Measurements from ENCODE around the gene GALNS.
"Not testable (repeated sequence)": the region's sequence is repeated elsewhere in the genome, so short reads cannot be mapped to it uniquely, and the experiment has no call there.

The GALNS gene

DNA sequence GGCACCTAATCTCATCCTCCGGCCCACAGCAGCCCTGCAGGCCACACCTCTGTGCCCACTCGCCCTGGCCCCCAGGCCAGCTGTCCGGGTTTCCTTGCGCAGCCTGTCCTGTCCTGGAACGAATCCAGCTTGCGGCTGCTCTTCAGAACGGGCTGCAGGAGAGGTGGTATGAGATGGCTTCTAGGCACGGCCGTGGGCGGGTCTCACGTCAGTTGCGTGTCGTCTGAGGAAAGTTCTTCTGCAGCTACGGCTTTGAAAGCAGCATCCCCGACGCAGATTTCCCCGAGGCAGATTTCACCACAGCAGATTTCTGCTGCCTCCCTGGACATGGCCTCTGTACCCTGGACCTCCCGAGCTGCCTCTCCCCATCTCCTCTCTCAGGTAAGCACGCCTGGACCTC, 18.2 kb downstream of the GALNS start:
- DNase-seq (ENCODE audit: low read depth in 2 of 2): no peak

DNA sequence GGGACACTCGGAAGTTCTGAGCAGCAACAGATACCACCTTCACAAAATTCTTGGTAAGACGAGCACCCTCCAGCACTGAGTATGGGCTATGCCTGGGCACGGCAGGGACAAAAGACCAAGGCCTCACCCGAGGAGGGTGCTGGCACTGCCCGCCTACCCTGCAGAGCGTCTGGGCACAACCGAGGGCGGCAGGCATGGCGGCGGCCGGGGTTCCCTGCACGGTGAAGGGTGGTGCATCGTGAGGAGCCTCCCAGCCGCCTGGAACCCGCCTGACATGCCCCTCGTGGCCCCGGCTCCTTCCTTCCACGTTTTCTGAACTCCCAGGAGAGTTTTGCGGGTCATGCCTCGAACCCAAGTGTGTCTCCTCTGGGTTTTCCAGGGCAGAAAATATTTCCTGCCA, 18.9 kb downstream of the GALNS start:
- DNase-seq (ENCODE audit: low read depth in 2 of 2): no peak

DNA sequence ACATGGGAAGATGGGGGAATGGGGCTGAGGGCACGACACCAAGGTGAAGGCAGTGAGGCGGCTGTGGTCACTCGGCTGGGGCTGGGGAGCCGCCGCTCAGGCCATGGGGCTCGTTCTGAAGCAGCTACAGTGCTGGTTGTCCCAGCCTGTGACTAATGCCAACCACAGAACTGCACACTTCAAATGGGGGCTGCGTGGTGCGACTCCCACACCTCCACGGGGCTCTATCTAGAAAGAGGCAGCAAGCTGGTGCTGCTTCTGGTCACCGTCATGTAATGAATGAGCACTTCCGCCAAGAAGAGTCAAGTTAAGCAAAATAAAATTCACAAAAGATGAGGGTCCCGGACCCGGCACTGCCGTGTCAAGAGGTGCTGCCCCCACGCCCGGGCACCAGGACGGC, 20.0 kb downstream of the GALNS start:
- DNase-seq (ENCODE audit: low read depth in 2 of 2): no peak

DNA sequence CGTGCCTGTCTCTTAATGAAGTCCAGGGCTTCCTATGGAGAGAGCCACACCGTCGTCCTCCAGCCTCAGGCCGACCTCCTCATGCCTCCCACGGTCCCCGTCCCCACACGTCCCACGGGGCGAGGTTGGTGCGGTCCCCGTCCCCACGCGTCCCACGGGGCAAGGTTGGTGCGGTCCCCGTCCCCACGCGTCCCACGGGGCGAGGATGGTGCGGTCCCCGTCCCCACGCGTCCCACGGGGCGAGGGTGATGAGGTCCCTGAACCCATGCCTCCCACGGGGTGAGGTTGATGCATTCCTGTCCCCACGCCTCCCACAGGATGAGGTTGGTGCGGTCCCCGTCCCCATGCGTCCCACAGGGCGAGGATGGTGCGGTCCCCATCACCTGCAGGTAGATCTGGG, 20.9 kb downstream of the GALNS start:
- DNase-seq (ENCODE audit: low read depth in 2 of 2): no peak

DNA sequence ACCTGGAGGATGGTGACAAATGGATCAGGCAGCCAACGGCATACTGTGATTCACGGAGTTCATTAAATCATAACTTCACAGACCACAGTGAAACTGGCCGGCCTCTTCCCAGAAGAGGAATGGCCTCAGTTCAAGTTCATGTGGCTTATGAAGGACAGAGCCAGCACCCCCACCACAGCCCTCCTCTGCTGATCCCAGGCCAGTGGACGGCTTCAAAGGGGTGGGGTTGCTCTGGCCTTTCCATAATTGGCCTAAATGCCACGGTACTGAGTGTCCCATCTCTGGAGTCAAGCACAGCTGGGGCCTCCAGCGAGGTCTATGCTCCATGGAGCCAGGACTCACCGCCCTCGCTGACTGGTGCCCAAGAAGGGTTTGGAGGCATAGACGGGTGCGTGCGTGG, 21.4 kb downstream of the GALNS start:
- no peak for DNase-seq (ENCODE audit: low read depth in 2 of 2)

DNA sequence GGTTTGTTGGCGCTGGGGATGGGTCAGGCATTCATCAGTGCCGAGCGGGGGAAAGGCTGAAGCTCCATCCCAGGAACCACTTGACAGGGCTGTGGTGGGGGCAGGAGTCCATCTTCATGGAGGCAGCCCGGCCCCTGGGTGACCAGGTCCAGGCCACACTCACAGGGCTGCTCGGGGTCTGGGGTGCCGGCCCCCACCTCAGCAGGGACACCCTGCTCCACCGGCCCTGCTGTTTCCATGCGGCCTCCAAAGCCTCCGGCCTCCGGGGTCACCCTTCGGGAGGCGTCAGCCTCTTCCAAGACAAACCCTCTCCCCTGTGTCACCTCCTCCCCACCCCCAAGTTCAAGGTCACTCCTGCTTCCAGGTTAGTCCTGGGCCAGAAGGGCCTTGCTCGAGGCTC, 22.1 kb downstream of the GALNS start:
- DNase-seq (ENCODE audit: low read depth in 2 of 2): no peak

DNA sequence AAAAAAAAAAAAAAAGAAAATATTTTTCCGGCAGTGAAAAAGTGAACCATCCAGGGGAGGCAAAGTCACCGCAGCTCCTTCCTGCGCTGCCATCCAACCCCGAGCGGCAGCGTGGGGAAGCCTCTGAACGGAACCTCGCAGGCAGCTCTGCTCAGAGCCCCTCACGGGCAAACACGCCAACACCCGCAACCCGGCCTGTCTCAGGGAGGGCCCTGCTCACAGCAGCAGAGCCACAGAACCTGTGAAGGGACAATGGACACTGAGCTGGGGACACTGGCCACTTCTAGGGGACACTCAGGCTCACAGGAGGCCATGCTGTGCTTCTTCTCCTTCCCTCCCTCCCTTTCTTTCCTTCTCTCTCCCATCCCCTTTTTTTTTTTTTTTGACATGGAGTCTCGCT, 23.7 kb downstream of the GALNS start:
- DNase-seq (ENCODE audit: low read depth in 2 of 2): no peak

DNA sequence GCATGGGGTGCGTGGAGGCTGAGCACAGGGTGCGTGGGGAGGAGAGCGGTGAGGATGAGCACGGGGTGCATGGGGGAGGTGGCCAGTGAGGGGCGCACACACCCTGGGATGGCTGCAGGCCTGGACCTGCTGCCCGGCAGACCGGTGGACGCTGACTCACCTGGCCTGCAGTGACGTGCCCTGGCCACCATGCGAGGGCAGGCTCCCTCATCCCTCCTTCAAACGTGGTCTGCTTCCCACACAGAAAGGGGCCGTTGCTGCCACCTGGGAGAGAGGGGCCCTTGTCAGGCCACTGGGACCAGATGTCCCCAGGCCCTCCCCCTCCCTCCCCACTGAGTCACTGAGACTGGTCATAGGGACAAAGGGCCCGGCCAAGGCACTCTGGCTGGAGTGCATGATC, 24.9 kb downstream of the GALNS start:
- no peak for DNase-seq (ENCODE audit: low read depth in 2 of 2)

DNA sequence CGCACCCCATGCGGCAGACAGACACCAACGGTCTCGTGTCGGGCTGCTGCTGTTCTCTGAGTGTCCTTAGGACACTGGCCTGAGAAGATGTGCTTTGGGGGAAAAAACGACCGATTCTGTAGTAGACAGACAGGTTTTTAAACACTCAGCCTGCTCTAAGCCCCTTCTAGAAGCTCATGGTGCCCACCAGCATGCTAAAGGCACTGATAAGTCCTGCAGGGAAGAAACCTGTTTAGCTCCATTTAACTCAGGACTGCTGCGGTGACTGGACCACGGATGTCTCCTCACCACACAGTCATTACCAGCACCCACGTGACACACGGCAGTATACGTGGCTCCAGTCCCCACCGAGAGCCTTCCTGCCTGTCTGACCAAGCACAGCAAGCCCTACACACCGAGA, 26.0 kb downstream of the GALNS start:
- no peak for DNase-seq (ENCODE audit: low read depth in 2 of 2)

DNA sequence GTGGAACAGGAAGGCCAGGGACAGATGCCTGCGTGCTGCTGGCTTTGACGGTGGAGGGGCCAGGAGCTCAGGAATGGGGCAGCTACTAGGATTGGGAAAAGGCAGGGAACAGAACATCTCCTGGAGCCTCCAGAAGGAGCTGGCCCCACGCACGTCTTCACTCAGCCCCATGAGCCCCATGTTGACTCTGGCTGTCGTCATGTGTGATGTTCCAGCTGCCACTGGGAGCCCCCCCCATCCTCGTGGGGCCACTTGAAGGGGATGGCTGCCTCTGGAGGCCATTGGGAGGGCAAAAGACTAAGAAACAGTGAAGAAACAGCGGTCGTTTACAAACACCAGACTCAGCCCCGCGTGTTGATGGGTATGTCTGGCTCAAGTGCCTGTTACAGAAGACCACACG, 26.5 kb downstream of the GALNS start:
- no peak for DNase-seq (ENCODE audit: low read depth in 2 of 2)

DNA sequence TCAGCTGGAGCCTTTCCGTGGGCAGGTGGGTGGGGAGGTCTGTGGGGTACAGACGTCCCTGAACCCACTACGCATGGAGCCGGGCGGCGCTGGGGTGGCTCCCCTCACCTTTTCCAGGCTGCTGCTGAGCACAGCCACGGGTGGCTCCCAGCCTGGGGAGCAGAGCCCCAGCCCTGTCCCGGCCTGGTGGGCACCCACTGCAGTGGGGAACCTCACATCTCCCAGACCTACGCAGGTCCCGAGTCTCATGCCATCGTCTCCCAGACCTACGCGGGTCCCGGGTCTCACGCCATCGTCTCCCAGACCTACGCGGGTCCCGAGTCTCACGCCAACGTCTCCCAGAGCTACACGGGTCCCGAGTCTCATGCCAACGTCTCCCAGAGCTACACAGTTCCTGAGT, 28.0 kb downstream of the GALNS start:
- DNase-seq (ENCODE audit: low read depth in 2 of 2): no peak

DNA sequence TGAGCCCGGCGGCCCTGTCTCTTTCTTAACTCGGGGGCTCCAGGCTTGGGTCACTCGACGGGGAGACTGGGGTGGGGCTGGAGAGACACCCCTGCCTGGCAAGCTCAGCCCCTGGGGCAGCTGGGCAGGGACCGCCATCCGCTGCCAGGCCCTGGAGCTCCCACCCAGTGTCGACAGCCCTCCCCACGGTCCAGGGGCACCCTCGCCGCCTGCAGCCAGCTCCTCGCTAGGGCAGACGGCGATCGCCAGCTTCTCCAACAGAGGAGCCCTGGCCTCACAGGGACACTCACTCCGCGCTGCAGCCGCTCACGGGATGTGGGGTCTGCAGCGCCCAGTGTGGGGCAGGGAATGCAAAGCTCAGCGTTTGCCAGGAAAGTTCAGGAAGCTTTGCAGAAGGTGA, 29.0 kb downstream of the GALNS start:
- DNase-seq (ENCODE audit: low read depth in 2 of 2): no peak

DNA sequence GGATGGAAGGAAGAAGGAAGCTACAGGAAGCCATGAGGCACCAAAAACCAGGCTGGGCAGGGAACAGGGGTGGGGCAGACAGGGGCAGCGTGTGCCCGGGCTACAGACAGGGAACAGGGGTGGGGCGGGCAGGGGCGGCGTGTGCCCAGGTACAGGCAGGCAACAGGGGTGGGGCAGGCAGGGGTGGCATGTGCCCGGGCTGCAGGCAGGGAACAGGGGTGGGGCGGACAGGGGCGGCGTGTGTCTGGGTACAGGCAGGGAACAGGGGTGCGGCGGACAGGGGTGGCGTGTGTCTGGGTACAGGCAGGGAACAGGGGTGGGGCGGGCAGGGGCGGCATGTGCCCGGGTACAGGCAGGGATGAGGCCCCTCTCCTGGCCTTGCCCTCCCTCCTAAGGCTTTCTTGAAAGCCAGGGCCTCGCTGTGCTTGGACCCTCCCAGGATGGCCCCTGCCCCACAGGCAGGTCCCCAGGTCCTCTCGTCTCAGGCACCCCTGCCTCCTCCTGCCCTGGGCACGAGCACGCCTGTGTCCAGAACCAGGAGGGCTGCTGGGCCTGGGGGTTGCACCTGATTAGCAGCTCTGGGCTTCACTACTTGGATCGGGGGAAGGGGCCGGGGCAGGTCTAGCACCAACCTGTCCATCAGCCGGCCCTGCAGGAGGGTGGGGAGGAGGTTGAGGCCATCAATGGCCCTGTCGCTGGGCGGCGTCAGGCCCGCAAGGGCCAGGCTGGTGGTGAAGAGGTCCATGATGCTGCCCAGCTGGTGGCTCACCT, 30.5 kb downstream of the GALNS start:
- DNase-seq (ENCODE audit: low read depth in 2 of 2): no peak

DNA sequence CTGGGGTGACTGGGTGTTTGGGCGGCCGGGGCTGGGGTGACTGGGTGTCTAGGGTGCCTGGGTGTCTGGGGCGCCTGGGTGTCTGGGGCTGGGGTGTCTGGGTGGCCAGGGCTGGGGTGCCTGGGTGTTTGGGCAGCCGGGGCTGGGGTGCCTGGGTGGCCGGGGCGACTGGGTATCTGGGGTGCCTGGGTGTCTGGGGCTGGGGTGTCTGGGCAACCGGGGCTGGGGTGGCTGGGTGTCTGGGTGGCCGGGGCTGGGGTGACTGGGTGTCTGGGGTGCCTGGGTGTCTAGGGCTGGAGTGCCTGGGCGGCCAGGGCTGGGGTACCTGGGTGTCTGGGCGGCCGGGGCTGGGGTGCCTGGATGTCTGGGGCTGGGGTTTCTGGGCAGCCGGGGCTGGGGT, 31.6 kb downstream of the GALNS start:
- no peak for DNase-seq (ENCODE audit: low read depth in 2 of 2)

DNA sequence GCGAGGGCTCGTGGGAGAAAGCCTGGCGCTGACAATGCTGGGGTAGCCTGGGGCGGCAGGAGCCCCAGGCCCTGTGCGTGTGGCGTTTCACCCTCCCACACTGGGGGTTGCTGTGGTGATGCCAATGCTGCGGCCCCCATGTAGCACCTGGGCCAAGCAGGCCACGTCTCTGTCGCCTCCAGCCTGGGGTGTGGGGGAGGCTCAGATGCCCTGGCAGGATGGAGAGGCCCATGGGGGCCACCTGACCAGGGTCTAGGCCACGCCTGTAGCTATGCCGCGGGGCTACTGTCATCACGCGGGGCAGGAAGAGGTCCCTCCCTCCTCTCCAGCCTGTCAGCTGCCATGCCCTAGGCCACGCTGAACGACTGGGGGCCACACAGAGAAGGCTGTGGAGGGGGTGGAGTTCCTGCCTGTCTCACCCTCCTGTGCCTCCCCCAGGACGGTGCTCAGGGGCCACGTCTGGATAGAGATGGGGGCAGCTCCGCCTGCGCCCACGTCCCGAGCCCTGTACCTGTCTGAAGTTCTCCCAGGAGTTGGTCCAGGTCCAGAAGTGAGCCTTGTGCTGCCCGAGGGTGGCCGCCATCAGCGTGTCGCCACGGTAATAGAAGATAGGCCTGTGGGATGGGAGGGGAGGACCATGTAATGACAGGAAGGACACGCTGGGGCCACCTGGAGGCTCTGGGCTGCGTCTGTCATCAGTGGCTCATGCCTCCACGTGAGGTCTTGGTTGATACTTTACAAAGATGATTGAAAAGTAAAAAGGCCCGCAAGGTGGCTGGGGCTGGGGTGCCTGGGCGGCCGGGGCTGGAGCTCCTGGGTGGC, 32.3 kb downstream of the GALNS start:
- DNase-seq (ENCODE audit: low read depth in 2 of 2): no peak

DNA sequence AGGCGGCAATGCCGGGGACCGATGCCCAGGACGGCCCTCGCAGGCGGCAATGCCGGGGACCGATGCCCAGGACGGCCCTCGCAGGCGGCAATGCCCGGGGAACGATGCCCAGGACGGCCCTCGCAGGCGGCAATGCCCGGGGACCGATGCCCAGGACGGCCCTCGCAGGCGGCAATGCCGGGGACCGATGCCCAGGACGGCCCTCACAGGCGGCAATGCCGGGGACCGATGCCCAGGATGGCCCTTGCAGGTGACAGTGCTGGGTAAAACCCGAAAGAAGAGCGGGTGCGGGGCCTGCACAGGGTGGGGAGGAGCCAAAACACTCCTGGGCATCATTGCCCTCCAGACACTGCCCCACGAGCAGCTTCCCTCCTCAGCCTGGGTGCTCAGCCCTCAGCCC, 33.1 kb downstream of the GALNS start:
- DNase-seq (ENCODE audit: low read depth in 2 of 2): not testable (repeated sequence)

DNA sequence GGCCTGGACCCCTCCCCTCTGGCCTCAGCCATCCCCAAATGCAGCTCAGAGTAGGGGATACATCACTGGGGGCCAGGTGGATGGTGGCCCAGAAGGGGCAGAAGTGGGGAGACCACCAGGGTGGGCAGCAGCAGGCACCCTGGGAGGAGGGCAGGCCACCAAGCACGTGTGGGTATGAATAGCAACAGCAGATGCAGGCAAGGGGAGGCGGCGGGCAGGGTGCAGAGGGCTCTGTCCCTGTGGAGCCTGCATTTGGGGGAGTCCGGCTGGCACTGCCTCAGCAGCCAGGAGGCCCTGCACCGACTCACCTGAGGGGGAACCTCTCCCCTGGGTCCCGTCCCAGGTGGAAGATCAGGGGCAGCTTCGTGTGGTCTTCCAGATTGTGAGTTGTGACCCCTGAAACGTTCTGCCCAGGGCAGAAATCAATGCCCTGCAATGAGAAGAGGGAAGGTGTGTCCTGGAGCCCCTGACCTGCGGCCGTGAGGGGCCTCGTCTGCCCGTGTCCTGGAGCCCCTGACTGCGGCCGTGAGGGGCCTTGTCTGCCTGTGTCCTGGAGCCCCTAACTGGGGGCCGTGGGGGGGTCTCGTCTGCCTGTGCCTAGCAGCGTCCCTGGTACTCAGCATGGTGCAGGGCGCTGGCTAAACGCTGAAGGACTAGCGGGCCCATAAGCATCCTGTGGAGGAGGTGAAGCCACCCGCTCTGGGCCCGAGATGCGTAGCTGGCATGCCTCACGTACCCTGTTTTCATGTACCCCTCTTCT, 34.3 kb downstream of the GALNS start:
- no peak for DNase-seq (ENCODE audit: low read depth in 2 of 2)

DNA sequence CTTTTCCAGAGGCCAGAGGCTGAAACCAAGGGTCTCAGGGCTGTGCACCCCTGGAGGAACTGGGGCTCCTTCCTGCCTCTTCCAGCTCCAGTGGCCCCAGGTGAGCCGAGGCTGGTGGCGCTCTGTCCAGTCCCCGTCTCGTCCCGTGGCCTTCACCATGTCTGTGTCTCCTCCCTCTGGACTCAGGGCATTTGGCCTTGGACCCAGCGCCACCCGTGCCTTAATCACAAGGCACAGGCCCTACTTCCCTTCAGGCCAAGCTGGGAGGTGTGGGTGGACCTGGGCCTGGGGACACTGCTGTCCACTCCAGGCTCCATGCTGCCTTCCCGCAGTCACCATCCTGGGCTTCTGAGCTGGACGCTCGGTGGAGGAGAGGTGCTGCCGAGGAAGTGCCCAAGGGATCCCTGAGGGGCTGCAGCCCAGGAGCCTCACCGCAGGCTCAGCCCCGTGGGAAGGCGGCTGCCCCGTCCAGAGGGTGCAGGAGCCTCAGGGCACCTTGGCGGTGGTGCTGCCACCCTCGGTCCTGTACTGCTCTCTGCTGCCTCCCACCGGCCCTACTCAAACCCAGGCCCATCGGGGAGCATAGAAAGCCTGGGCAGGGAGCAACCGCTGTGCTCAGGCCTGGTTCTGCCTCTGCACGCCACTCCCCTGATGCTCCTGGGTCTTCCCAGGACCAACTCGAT, 35.4 kb downstream of the GALNS start:
- DNase-seq (ENCODE audit: low read depth in 2 of 2): no peak

DNA sequence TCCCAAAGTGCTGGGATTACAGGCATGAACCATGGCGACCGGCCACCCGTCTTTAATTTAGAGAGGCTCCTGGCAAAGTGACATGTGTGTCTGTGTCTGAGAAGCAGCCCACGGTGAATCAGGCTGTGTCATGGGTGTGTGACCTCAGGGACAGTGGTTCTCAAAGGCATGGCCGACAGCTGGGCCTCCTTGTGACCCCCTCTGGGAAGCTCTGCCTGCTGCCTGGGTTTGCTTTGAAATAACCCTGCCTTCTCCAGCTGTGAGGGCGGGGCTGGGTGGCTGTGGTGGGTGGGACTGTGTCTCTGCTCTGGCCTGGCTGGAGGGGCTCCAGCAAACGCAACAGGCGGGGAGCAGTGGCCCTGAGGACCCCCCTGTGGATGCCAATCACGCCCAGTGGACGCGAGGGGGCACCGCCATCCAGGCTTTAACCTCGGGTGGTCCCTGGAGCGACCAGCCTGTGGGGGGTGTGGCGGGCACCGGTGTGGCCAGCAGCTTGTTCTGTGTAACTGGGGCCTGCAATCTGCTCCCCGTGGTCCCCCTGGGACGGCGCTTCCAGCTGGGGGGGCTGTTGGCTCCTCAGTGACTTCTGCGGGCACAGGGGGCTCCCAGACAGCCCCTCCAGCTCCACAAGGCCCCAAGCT, 36.2 kb downstream of the GALNS start:
- no peak for DNase-seq (ENCODE audit: low read depth in 2 of 2)

DNA sequence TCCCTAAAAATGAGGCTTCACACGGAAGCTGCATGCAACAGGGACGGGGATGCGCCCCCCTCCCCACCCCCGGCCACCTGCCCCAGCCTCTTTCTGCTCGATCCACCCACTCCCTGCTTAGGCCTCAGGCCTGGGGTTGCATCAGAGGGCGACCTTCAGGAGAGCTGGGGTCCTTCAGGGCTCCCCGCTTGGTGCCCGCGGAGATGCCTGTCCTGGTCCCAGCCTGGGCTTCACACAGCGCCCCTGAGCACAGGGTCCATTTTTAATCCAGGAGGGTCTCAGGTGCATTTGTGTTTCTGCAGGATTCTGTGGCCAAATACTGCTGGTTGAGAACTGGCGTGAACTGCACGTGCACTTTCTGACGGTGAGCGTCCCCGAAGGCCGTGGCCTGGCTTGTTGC, 37.6 kb downstream of the GALNS start:
- no peak for DNase-seq (ENCODE audit: low read depth in 2 of 2)

DNA sequence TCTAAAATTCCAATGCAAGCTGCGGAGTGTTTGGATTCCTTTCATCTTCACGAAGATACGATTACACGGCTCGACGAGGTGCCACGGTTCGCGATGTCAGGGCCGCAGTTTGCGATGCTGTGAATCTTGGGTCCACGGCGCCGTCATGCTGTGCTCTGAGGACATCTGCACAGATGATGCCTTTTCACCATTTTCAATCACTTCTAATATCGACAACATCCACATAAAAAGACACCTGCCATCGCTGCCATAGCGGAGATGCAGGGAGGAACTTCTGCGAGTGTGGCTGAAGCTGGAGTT, 38.2 kb downstream of the GALNS start:
- no peak for DNase-seq (ENCODE audit: low read depth in 2 of 2)

All from stimulated activated CD4-positive, alpha-beta T cell treated with anti-CD3 and anti-CD28 coated beads, Interleukin-12 subunit alpha, Interleukin-12 subunit beta, amount 100 ng/mL, for 24 hours (primary cell).